ENCODE data around the gene COMMD10.

The COMMD10 gene

GRCh38 chr5:116296335-116297072, 211.7 kb downstream of the COMMD10 start:
- no peak for DNase-seq (ENCODE audit: low spot score)

DNA sequence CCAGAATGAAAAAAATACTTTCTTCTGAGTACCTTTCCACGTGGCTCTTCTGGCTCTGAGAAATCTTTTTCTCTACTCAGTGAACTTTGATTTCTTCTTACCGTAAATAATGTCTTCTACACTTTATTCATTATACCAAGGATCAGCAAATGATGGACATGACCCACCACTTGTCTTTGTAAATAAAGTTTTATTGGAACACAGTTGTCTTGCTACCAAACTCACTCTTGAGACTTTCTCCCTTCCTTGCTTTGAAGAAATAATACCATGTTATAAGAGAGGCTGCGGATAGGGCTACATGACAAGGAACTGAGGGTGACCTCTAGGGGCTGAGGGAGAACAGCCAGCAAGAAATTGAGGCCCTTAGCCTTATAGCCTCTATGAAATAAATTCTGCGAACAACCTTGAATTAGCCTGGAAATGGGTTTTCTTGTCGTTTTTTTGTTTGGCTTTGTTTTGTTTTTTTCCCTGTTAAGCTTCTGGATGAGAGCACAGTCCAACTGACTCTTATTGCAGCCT, 212.5 kb downstream of the COMMD10 start:
- DNase-seq (ENCODE audit: low spot score), result no peak

DNA sequence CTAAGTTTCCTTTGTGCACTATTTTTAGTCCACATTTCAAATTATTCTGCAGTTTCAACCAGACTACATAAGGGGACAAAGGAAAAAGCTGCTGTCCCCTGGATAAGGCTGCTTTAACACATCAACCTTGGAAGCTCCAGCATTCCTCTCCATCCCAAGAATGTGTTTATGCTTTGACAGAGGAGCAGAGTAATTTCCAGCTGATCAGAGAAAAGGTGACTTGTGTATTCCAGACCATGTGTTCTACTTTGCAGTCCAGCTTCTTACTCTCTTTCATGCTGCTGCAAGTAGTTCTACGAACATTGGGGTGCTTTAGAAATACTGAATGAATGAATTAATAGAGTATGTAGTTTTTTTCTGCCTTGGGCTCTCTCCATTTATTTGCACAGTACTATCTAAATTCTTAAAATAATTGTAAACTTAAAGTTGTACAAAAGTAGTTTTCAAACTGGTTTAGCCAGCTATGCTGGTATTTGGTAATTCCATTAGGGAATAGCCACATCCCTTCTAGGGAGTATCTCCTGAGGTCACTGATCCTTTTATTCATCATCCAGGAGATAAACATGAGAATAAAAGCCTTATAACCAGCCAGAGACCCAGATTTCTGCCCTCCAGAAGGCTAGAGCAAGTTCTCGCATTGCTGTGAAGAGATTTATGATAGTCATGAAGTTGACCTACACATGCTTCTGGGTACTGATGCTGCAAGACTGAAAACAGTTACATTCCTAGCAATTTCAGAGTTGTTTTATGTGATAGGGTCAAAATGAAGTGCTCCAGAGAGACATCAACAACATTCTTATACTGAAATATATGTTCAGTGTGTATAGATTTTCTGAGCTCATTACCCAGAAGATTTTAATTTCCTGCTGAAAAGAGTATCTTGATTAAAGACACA, 215.2 kb downstream of the COMMD10 start:
- DNase-seq (ENCODE audit: low spot score), result no peak

GRCh38 chr5:116301110-116301509, 216.3 kb downstream of the COMMD10 start:
- no peak for DNase-seq (ENCODE audit: low spot score)

DNA sequence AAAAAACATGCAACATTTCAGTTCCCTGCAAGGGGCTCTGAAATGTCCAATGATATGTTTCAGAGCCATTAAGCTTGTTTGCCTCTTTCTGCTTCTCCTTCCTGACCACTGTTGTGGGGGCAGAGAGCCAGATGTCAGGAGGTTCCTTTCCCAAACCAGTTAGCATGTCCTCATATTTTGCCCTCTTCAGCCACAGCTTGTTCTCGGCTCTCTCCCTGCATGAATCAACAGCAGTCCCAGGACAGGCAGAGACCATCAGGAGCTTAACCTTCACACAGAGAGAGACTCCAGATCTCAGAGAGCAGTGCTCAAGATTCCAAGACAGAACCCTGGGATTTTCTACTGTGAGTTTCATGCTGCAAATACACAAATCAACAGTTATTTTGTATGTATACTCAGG, 218.5 kb downstream of the COMMD10 start:
- no peak for DNase-seq (ENCODE audit: low spot score)

- DNase-seq (ENCODE audit: low spot score), result no peak
Measured at GRCh38 chr5:116303810-116304209, 219.0 kb downstream of the COMMD10 start.

GRCh38 chr5:116305899-116306298, 221.1 kb downstream of the COMMD10 start:
- no peak for DNase-seq (ENCODE audit: low spot score)

DNA sequence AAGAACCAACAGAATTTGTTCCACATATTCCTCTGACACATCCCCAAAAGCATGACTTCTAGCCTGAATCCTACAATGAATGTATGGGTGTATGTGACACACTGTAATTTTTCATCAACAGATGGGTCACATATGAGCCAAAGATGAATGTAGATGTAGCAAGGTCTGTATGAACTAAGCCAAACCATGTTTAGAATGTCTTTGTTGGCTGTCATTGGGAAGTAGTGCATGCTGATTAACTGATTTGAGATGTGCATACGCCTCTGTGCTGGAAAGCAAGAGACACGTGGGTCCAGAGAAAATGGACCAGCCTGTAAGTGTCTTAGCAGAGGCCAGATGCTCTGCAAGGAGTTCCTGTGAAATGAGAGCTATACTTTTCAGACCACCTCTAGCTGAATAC, 222.0 kb downstream of the COMMD10 start:
- no peak for DNase-seq (ENCODE audit: low spot score)

- no peak for DNase-seq (ENCODE audit: low spot score)
Measured at GRCh38 chr5:116308391-116308790, 223.6 kb downstream of the COMMD10 start.

- no peak for DNase-seq (ENCODE audit: low spot score)
Measured at GRCh38 chr5:116313366-116313765, 228.5 kb downstream of the COMMD10 start.

- no peak for DNase-seq (ENCODE audit: low spot score)
Measured at GRCh38 chr5:116315531-116315930, 230.7 kb downstream of the COMMD10 start.

DNA sequence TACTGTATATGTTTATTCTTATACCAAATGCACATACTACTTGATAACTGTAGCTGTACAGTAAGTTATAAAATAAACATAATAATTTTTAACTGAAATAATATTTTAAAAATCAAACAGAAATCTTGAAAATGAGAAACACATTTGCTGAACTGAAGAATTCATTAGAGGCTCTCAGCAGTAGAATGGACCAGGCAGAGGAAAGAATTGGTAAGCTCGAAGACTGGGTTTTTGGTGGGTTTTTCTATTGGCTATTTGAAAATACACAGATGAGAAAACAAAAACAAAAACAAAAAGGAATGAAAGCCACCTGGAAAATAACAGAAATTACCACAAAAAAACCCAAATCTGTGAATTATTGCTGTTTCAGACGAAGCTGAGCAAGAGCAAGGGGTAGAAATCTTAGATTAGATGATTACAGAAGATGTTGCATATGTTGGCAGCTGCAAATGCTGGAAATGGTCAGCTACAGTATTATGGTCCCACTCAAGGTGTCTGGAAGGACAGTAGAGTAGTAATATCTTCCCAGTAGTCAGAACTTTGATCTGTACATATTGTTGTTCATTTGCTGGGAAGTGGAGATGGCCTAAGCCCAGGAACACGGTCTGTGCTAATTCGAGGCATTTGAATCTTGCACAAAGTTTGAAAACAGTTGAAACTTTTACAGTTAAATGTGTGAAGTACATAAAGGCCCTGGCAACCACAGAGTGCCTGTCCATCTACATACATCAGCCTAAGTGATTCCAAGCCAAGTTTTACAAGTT, 233.4 kb downstream of the COMMD10 start:
- no peak for DNase-seq (ENCODE audit: low spot score)

GRCh38 chr5:116320486-116320885, 235.7 kb downstream of the COMMD10 start:
- DNase-seq (ENCODE audit: low spot score), result no peak

GRCh38 chr5:116329503-116329902, 244.7 kb downstream of the COMMD10 start:
- no peak for DNase-seq (ENCODE audit: low spot score)

DNA sequence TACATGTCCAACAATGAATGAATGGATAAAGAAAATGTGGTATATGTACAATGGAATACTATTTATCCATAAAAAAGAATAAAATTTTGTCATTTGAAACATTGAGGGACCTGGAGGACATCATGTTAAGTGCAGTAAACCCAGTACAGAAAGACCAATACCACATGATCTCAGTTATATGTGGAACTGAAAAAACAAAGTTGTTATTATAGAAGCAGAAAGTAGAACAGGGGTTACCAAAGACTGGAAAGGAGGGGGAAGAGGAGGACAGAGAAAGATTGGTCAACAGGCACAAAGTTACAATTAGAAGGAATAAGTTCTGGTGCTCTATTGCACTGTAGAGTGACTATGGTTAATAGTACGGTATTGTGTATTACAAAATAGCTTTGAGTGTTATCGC, 256.0 kb downstream of the COMMD10 start:
- DNase-seq (ENCODE audit: low spot score), result no peak
